KG1 (cell line): ENCODE measurements around the gene RAD23A.
A peak's percentile ranks its signal among the peaks of the same experiment; 100 is the strongest.
"Not testable (repeated sequence)": the region's sequence is repeated elsewhere in the genome, so short reads cannot be mapped to it uniquely, and the experiment has no call there.

Source experiments
- DNase-seq: peaks from one replicate; lab custom pipeline; 2025; lab: John Stamatoyannopoulos, UW

RAD23A gene

GRCh38 chr19:12945479-12946091 lies at the start of gene RAD23A:
Gene RAD23A, plus strand, starts transcription at chr19:12945862. Its CDS starts 87 bp downstream, at chr19:12945949.
- DNase-seq, result peak; percentile 98

GRCh38 chr19:12896460-12896859 lies 49.2 kb upstream of the RAD23A start:
- DNase-seq, result no peak

- no peak for DNase-seq
These were observed 45.7 kb upstream of the RAD23A start for GRCh38 chr19:12899891-12900518.

GRCh38 chr19:12907166-12907565 lies 38.5 kb upstream of the RAD23A start:
- DNase-seq, result no peak

GRCh38 chr19:12912571-12912970 lies 33.1 kb upstream of the RAD23A start:
- no peak for DNase-seq

GRCh38 chr19:12913011-12913561 lies 32.6 kb upstream of the RAD23A start:
- DNase-seq, result peak; percentile 51

- peak; percentile 79 for DNase-seq
These were observed 31.6 kb upstream of the RAD23A start for GRCh38 chr19:12913851-12914690.

- DNase-seq, result not testable (repeated sequence)
These were observed 29.8 kb upstream of the RAD23A start for GRCh38 chr19:12915860-12916259.

GRCh38 chr19:12918253-12918652 lies 27.4 kb upstream of the RAD23A start:
- DNase-seq, result no peak

GRCh38 chr19:12921047-12921446 lies 24.6 kb upstream of the RAD23A start:
- DNase-seq, result no peak

GRCh38 chr19:12922959-12923358 lies 22.7 kb upstream of the RAD23A start:
- no peak for DNase-seq

GRCh38 chr19:12924621-12925310 lies 20.9 kb upstream of the RAD23A start:
- DNase-seq, result no peak

- DNase-seq, result no peak
These were observed 15.5 kb upstream of the RAD23A start for GRCh38 chr19:12930002-12930645.

- no peak for DNase-seq
These were observed 13.0 kb upstream of the RAD23A start for GRCh38 chr19:12932392-12933286.

- peak; percentile 69 for DNase-seq
These were observed 12.2 kb upstream of the RAD23A start, which contains the start of gene FARSA for GRCh38 chr19:12933287-12934072. Gene FARSA, minus strand, starts transcription at chr19:12933711. Its CDS starts 15 bp downstream, at chr19:12933696.

GRCh38 chr19:12935071-12935470 lies 10.6 kb upstream of the RAD23A start:
- no peak for DNase-seq

- DNase-seq, result peak; percentile 77
These were observed 9.1 kb upstream of the RAD23A start for GRCh38 chr19:12936582-12936981.

GRCh38 chr19:12937093-12937926 lies 8.4 kb upstream of the RAD23A start:
- peak; percentile 87 for DNase-seq
